Lower lobe of right lung (tissue), 2 donors: ENCODE measurements around the gene BST2. TPM values are rescaled to one million over a fixed set of nuclear protein-coding genes. Genes with fewer than 3 reads are reported as not detected.

ENCODE experiments used
- ATAC-seq, 2 donors: fragments of 200-7000 bp; cut with Tn5 transposase; one replicate each; pipeline ENCODE4 v1.9.1; 2020 to 2022; ENCODE audit warnings: mild to moderate bottlenecking in 2 of 2, moderate library complexity in 2 of 2
- DNase-seq: peaks from one replicate; pipeline ENCODE4 v3.0.0-alpha.2; 2020
- H3K27ac ChIP-seq: fragments of 200-600 bp; one replicate; pipeline ENCODE4 v1.8.0; 2022
- H3K27me3 ChIP-seq: fragments of 200-600 bp; one replicate; pipeline ENCODE4 v1.8.0; 2022; ENCODE audit warnings: low read depth
- H3K36me3 ChIP-seq: fragments of 200-600 bp; one replicate; pipeline ENCODE4 v1.8.0; 2022; ENCODE audit warnings: mild to moderate bottlenecking
- H3K4me1 ChIP-seq: fragments of 200-600 bp; one replicate; pipeline ENCODE4 v1.8.0; 2022
- H3K4me3 ChIP-seq: fragments of 200-600 bp; one replicate; pipeline ENCODE4 v1.8.0; 2022; ENCODE audit warnings: mild to moderate bottlenecking
- H3K9me3 ChIP-seq: fragments of 200-600 bp; one replicate; pipeline ENCODE4 v1.8.0; 2022
- intact Hi-C: fragments of 100-400 bp; cut with DNase I; formaldehyde crosslinking; loops from one replicate; pipeline ENCODE4 v1.11.0; 2022
- total RNA-seq: library from RNA; stranded (reverse); fragmentation: NEBNext Ultra II Directional; extraction: Animal tissue kit (Norgen Biotek cat#: 25700); gene quantifications from one replicate; pipeline ENCODE4 v1.2.1, GENCODE V29; 2021
- TF ChIP-seq, protein P1 (sequence below): fragments of 200-600 bp; IDR thresholded peaks from one replicate; pipeline ENCODE4 v1.8.0; 2022; ENCODE audit warnings: antibody characterized with exemption, mild to moderate bottlenecking
- donor health status: DM: no; HTN: yes; CAD: no; lungs with severe emphysema.

Gene BST2
- total RNA-seq, 1 donor from 2014 or later = 165 TPM

- TF ChIP-seq, protein P1, sequence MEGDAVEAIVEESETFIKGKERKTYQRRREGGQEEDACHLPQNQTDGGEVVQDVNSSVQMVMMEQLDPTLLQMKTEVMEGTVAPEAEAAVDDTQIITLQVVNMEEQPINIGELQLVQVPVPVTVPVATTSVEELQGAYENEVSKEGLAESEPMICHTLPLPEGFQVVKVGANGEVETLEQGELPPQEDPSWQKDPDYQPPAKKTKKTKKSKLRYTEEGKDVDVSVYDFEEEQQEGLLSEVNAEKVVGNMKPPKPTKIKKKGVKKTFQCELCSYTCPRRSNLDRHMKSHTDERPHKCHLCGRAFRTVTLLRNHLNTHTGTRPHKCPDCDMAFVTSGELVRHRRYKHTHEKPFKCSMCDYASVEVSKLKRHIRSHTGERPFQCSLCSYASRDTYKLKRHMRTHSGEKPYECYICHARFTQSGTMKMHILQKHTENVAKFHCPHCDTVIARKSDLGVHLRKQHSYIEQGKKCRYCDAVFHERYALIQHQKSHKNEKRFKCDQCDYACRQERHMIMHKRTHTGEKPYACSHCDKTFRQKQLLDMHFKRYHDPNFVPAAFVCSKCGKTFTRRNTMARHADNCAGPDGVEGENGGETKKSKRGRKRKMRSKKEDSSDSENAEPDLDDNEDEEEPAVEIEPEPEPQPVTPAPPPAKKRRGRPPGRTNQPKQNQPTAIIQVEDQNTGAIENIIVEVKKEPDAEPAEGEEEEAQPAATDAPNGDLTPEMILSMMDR = no peak
- H3K4me3 ChIP-seq = peak overlapping the region; percentile 49
- DNase-seq (no peak), ATAC-seq (no peak)
- no peak overlapping the region for H3K27ac ChIP-seq
- H3K4me1 ChIP-seq = peaks cover 8% of the 10 kb centered on the region
- no peaks in the 10 kb centered on the region for H3K36me3 ChIP-seq
- no peaks in the 10 kb centered on the region for H3K9me3 ChIP-seq
- peaks cover 7% of the 10 kb centered on the region for H3K27me3 ChIP-seq
- intact Hi-C loops = no loop called here
Measured at GRCh38 chr19:17447704-17448130, 42.3 kb upstream of the BST2 start.

DNA sequence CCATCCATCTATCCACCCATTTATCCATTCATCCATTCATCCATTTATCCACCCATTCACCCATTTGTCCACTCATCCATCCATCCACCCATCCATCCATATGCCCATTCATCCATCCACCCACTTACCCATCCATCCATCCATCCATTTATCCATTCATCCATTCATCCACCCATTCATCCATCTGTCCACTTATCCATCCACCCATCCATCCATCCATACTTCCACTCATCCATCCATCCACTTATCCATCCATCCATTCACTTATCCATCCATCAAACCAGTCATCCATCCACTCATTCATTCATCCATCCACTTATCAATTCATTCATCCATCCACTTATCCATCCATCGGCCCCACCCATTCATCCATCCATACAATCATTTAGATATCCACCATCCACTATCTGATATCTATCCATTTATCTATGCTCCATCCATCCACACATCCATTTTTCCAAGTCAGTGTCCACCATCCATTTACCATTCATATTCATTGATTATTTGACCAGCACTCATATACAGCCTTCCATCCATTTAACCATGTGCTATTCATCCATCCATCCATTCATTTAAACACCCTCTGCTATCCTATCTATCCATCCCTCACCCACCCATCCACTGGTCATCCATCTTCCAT lies 40.2 kb upstream of the BST2 start:
- intact Hi-C loops = no loop called here
- Histone ChIP-seq H3K4me3 (no peak overlapping the region), H3K27me3 (peaks cover 7% of the 10 kb centered on the region), H3K4me1 (peaks cover 8% of the 10 kb centered on the region), H3K36me3 (no peaks in the 10 kb centered on the region), H3K9me3 (no peaks in the 10 kb centered on the region), H3K27ac (no peak overlapping the region)
- TF ChIP-seq, protein P1 = no peak
- ATAC-seq (no peak), DNase-seq (no peak)

DNA sequence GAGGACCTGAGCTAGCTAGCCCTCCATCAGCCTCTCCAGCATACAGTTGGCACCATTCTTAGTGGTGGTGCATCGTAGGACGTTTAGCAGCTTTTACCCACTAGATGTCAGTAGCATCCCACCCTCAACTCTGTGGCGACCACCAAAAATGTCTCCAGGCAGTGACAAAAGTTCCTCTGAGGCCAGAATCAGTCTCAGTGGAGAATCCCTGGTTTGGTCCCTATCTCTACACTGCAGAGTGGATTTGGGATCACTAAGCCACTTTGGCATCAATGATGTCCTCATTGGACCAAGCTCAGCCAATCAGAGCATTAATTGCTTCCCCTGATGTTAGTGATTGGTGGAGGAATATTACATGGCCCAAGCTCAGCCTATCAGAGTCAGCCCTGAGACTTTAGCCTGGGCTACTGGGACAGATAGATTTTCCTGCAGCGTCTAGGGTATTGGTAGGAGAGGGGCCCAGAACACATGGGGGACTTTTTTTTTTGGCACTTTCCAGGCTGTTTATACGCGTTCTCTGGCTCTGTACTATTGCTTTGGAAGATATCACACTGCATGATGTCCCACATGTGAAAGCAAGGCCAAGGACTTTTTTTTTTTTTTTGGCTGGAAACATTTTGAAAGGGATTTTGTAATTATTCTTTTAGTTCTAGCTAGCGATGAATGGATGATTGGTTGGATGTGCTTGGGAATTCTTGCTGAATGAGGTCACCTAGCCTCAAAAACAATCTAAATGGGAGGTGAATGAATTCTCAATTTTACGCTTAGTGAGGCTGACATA lies 36.0 kb upstream of the BST2 start:
- ATAC-seq = no peak
- intact Hi-C loops = no loop called here

DNA sequence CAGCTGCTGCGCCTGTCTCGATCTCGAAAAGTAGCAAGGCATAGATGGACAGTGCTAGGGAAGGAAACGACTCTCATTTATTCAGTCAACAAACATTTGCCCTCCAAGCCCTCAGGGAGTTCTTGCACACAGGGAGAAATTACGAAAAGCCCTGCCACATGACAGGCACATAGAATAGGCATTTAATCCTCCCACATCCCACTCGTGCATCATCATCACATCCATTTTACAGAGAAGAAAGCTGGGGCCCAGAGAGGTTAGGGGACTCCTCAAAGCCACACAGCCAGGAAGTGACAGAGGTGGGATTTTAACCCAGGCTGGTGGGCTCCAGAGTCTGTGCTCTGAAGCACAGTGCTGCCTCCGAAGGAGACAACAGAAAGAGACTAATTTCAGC lies 31.4 kb upstream of the BST2 start:
- no peaks in the 10 kb centered on the region for H3K27me3 ChIP-seq
- ATAC-seq = no peak

More for the DNA sequence above, 36.0 kb upstream of the BST2 start:
- Histone ChIP-seq H3K4me1 (no peaks in the 10 kb centered on the region), H3K9me3 (no peaks in the 10 kb centered on the region), H3K4me3 (no peak overlapping the region), H3K36me3 (no peaks in the 10 kb centered on the region), H3K27ac (no peak overlapping the region), H3K27me3 (no peaks in the 10 kb centered on the region)
- TF ChIP-seq, protein P1 = peak; percentile 25
- no peak for DNase-seq

DNA sequence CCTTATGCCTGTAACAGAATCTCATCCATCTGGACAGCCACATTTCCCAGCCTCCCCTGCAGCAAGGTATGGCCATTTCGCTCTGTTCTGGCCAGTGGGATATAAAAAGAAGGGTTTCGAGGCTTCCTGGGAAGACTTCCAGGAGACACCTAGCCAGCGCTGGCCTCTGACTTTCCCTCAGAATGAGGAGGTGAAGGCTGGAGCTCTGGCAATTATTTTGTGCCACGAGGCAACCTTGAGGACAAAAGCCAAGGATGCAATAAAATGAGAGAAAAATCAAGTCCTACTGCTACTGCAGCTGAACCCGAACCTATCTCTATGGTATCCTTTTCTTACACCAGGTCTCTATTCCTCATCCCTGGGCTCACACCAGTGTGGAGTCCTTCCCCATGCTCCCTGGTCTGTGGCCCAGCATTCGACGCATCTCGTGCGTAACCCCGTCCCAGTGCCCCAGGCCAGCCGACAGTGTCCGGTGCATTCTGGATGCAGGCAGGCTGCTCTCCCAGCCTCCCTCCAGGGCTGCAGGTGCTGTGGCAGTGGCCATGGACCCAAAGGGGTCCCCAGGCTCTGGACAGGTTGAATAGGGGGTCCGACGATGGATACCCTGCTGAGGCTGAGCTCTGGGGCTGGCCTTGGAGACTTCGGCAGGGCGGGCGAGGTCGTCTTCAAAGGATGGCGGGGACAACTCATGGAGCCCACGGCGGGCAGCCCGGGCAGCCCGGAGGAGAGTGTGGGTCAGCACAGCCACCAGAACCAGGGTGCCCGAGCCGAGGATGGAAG lies 30.9 kb upstream of the BST2 start:
- TF ChIP-seq, protein P1 = no peak
- Histone ChIP-seq H3K4me3 (no peak overlapping the region), H3K36me3 (no peaks in the 10 kb centered on the region), H3K4me1 (no peaks in the 10 kb centered on the region), H3K27me3 (no peaks in the 10 kb centered on the region), H3K27ac (no peak overlapping the region), H3K9me3 (no peaks in the 10 kb centered on the region)
- intact Hi-C loops = no loop called here
- no peak for DNase-seq
- no peak for ATAC-seq

More for the DNA sequence above, 31.4 kb upstream of the BST2 start:
- Histone ChIP-seq H3K9me3 (no peaks in the 10 kb centered on the region), H3K4me1 (no peaks in the 10 kb centered on the region), H3K4me3 (no peak overlapping the region), H3K27ac (no peak overlapping the region), H3K36me3 (no peaks in the 10 kb centered on the region)
- intact Hi-C loops = no loop called here
- TF ChIP-seq, protein P1 = no peak
- DNase-seq = no peak
